Measurements from ENCODE around the gene NAV2.

GRCh38 chr11:19868281-19868821 lies 155.7 kb downstream of the NAV2 start:
- no peak for TF ChIP-seq CTCF (IDR thresholded peaks at IDR 0.05; ENCODE audit: borderline replicate concordance, extremely low read depth, low read length, poor library complexity, severe bottlenecking)
- TF ChIP-seq EZH2 (IDR thresholded peaks at IDR 0.05; ENCODE audit: borderline replicate concordance, low read depth, low read length, severe bottlenecking), result no peak

Measured in DND-41 (cell line).